NCI-H1436 treated with DMSO at 0.1 percent for 48 hours (cell line): ENCODE results near the gene TPO.

Source experiments
- DNase-seq: peaks from one replicate; lab custom pipeline; 2025; lab: John Stamatoyannopoulos, UW

TPO gene

GRCh38 chr2:1584691-1585485 is 171.6 kb downstream of the TPO start:
- no peak for DNase-seq

- DNase-seq: no peak
Observed at GRCh38 chr2:1585635-1586034, 172.4 kb downstream of the TPO start.

GRCh38 chr2:1586251-1586922 is 173.1 kb downstream of the TPO start:
- no peak for DNase-seq

- DNase-seq: no peak
Observed at GRCh38 chr2:1586923-1587840, 173.9 kb downstream of the TPO start.

- no peak for DNase-seq
Observed at GRCh38 chr2:1588051-1588977, 175.1 kb downstream of the TPO start.

- no peak for DNase-seq
Observed at GRCh38 chr2:1588978-1589621, 175.8 kb downstream of the TPO start.

- DNase-seq: no peak
Observed at GRCh38 chr2:1590596-1591460, 177.6 kb downstream of the TPO start.

GRCh38 chr2:1591461-1591770 is 178.2 kb downstream of the TPO start:
- DNase-seq: no peak
